Measurements from ENCODE around the gene TMEM163.

TMEM163 gene

DNA sequence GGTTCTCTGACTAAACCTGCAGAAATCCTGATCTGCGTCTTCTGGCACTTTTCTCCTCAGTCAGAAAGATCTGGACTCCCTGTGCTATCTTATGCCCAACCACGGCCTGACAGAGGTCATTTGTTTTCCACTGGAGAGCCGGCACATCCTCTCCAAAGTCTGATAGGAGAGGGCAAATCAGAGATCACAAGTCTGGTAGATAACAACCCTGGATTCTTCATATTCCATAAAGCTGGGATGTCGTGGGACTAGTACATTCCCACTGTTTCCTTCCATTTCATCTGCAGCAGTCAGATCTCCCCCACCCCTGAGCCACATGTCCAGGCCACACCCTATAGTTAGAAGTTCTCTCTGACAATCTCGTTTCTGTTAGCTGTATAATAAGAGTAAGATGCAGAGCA lies 308.0 kb downstream of the TMEM163 start:
- Histone ChIP-seq H3K9me3 (ENCODE audit: low read length) (no peaks in the 10 kb centered on the region), H3K27ac (ENCODE audit: low read depth, low read length, poor library complexity, severe bottlenecking) (peak overlapping the region; percentile 96), H3K4me1 (ENCODE audit: insufficient read depth, low read length, severe bottlenecking) (peaks cover 70% of the 10 kb centered on the region), H3K79me2 (ENCODE audit: insufficient read depth, low read length) (no peaks in the 10 kb centered on the region), H2AFZ (ENCODE audit: low read length) (no peak overlapping the region), H3K4me3 (ENCODE audit: low read depth, low read length, poor library complexity, severe bottlenecking) (no peak overlapping the region), H3K4me2 (ENCODE audit: low read length) (peak overlapping the region; percentile 50; the same call in 1 of the 2 replicates), H3K36me3 (ENCODE audit: insufficient read depth, low read length) (peaks cover 60% of the 10 kb centered on the region), H3K9me2 (ENCODE audit: low read depth, low read length) (no peaks in the 10 kb centered on the region), H3F3A (ENCODE audit: insufficient read depth, low read length) (no peaks in the 10 kb centered on the region; the same call in 1 of the 2 replicates), H4K20me1 (ENCODE audit: insufficient read depth, low read length) (no peaks in the 10 kb centered on the region), H3K9ac (ENCODE audit: low read length) (peak overlapping the region; percentile 46; the same call in 1 of the 2 replicates), H3K27me3 (ENCODE audit: insufficient read depth, low read length) (no peaks in the 10 kb centered on the region)
- no peak for TF ChIP-seq EZH2 (IDR thresholded peaks at IDR 0.05; ENCODE audit: borderline replicate concordance, low read length)
- TF ChIP-seq, protein P1, sequence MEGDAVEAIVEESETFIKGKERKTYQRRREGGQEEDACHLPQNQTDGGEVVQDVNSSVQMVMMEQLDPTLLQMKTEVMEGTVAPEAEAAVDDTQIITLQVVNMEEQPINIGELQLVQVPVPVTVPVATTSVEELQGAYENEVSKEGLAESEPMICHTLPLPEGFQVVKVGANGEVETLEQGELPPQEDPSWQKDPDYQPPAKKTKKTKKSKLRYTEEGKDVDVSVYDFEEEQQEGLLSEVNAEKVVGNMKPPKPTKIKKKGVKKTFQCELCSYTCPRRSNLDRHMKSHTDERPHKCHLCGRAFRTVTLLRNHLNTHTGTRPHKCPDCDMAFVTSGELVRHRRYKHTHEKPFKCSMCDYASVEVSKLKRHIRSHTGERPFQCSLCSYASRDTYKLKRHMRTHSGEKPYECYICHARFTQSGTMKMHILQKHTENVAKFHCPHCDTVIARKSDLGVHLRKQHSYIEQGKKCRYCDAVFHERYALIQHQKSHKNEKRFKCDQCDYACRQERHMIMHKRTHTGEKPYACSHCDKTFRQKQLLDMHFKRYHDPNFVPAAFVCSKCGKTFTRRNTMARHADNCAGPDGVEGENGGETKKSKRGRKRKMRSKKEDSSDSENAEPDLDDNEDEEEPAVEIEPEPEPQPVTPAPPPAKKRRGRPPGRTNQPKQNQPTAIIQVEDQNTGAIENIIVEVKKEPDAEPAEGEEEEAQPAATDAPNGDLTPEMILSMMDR (IDR thresholded peaks at IDR 0.05; ENCODE audit: low read length): no peak

DNA sequence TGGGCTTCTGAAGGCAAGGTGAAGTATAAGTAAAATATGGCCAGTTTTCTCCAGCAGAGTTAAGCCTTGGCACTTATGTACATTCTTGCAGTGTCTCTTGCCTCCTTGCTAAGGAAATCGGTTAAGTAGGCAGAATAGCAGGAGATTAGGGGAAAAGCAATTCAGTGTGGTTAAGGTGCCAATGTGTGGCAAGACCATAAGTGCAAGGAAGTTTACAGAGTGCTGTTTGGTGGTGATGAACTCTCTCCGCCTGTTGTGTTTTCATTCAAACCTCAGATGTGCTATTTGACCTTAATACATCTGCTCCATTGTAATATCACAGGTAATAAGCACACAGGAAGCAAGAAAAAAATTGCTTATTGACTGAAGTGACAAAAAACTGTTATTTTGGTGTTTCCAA lies 308.8 kb downstream of the TMEM163 start:
- peaks cover 70% of the 10 kb centered on the region for H3K4me1 ChIP-seq (ENCODE audit: insufficient read depth, low read length, severe bottlenecking)
- no peak overlapping the region for H3K4me3 ChIP-seq (ENCODE audit: low read depth, low read length, poor library complexity, severe bottlenecking)
- H3K79me2 ChIP-seq (ENCODE audit: insufficient read depth, low read length): no peaks in the 10 kb centered on the region
- H3K9me2 ChIP-seq (ENCODE audit: low read depth, low read length): no peaks in the 10 kb centered on the region
- H3K27me3 ChIP-seq (ENCODE audit: insufficient read depth, low read length): no peaks in the 10 kb centered on the region
- no peaks in the 10 kb centered on the region for H3K9me3 ChIP-seq (ENCODE audit: low read length)
- peak overlapping the region; percentile 3; the same call in 1 of the 2 replicates for H3K4me2 ChIP-seq (ENCODE audit: low read length)
- H3K36me3 ChIP-seq (ENCODE audit: insufficient read depth, low read length): peaks cover 62% of the 10 kb centered on the region
- no peaks in the 10 kb centered on the region for H4K20me1 ChIP-seq (ENCODE audit: insufficient read depth, low read length)
- H3F3A ChIP-seq (ENCODE audit: insufficient read depth, low read length): no peaks in the 10 kb centered on the region; the same call in 1 of the 2 replicates
- peak overlapping the region; percentile 96 for H3K27ac ChIP-seq (ENCODE audit: low read depth, low read length, poor library complexity, severe bottlenecking)
- TF ChIP-seq, protein P1 (IDR thresholded peaks at IDR 0.05; ENCODE audit: low read length): no peak
- no peak for TF ChIP-seq EZH2 (IDR thresholded peaks at IDR 0.05; ENCODE audit: borderline replicate concordance, low read length)
- H3K9ac ChIP-seq (ENCODE audit: low read length): peak overlapping the region; percentile 11; the same call in 1 of the 2 replicates
- no peak overlapping the region for H2AFZ ChIP-seq (ENCODE audit: low read length)

DNA sequence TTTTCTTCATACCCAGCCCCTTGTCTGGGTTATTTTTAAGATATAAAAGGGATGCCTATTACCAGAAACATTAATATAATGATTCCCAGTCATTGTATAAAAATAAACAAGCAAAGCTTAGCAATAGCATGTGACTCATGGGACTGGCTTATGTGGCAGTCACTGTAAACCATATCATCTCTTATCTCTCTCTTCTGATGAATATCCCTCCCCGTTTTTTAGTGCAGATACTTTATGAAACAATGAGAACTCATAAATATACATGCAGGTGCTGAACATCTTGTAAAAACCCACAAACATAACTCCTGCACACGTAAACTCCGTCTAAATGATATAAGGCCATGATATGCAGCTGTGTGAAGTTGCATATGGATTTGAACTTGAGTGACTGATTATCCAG lies 310.0 kb downstream of the TMEM163 start:
- H3K9me2 ChIP-seq (ENCODE audit: low read depth, low read length): no peaks in the 10 kb centered on the region
- no peaks in the 10 kb centered on the region for H4K20me1 ChIP-seq (ENCODE audit: insufficient read depth, low read length)
- H3K4me2 ChIP-seq (ENCODE audit: low read length): no peak overlapping the region; the same call in 1 of the 2 replicates
- TF ChIP-seq, protein P1 (IDR thresholded peaks at IDR 0.05; ENCODE audit: low read length): no peak
- no peak for TF ChIP-seq EZH2 (IDR thresholded peaks at IDR 0.05; ENCODE audit: borderline replicate concordance, low read length)
- H3K27ac ChIP-seq (ENCODE audit: low read depth, low read length, poor library complexity, severe bottlenecking): peak overlapping the region; percentile 64
- no peak overlapping the region for H3K9ac ChIP-seq (ENCODE audit: low read length)
- H3K36me3 ChIP-seq (ENCODE audit: insufficient read depth, low read length): peaks cover 64% of the 10 kb centered on the region; the same call in 1 of the 2 replicates
- no peak overlapping the region for H3K4me3 ChIP-seq (ENCODE audit: low read depth, low read length, poor library complexity, severe bottlenecking)
- no peak overlapping the region for H2AFZ ChIP-seq (ENCODE audit: low read length)
- H3K4me1 ChIP-seq (ENCODE audit: insufficient read depth, low read length, severe bottlenecking): peaks cover 70% of the 10 kb centered on the region
- H3K9me3 ChIP-seq (ENCODE audit: low read length): no peaks in the 10 kb centered on the region
- H3F3A ChIP-seq (ENCODE audit: insufficient read depth, low read length): no peaks in the 10 kb centered on the region; the same call in 1 of the 2 replicates
- H3K27me3 ChIP-seq (ENCODE audit: insufficient read depth, low read length): no peaks in the 10 kb centered on the region
- H3K79me2 ChIP-seq (ENCODE audit: insufficient read depth, low read length): no peaks in the 10 kb centered on the region

All from OCI-LY1 (cell line).